GM19025 (cell line): ENCODE data around the gene SPTLC2.

Experiments used
- ATAC-seq: cut with Tn5 transposase; IDR thresholded peaks from one replicate; pipeline ENCODE4 v1.9.1; 2021; ENCODE audit warnings: mild to moderate bottlenecking, low read depth, moderate library complexity; ENCODE audit not compliant: unreplicated experiment

SPTLC2 gene

GRCh38 chr14:77475432-77476115, 140.9 kb downstream of the SPTLC2 start:
- ATAC-seq: no peak

- no peak for ATAC-seq
Observed at GRCh38 chr14:77474479-77475177, 141.8 kb downstream of the SPTLC2 start.

DNA sequence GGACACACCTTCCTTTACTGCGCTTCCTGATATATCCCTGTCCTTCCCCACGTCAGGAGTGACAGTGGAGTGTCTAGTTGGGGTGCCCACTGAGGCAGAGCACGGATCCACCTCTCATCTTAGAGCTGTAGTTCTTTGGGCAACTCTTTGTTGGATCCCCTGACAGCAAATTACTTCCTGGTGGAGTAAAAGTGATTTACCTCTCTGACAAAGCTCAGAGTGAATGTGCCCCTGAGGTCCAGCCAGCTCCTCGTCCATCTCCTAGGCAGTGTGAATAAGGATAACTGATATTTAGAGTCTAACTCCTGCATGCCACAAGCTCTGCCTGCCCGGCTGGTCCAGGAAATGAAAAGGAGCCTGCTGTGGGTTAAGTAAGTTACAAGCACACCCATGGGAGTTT, 142.5 kb downstream of the SPTLC2 start:
- no peak for ATAC-seq

GRCh38 chr14:77470224-77470870, 146.1 kb downstream of the SPTLC2 start:
- no peak for ATAC-seq

GRCh38 chr14:77469539-77469938, 146.9 kb downstream of the SPTLC2 start:
- no peak for ATAC-seq

GRCh38 chr14:77469067-77469505, 147.4 kb downstream of the SPTLC2 start:
- no peak for ATAC-seq

GRCh38 chr14:77467801-77468200, 148.6 kb downstream of the SPTLC2 start:
- no peak for ATAC-seq

- ATAC-seq: no peak
Observed at GRCh38 chr14:77459072-77459723, 157.2 kb downstream of the SPTLC2 start.

GRCh38 chr14:77458249-77458950, 158.0 kb downstream of the SPTLC2 start:
- peak; percentile 11 for ATAC-seq

GRCh38 chr14:77457522-77458248, 158.8 kb downstream of the SPTLC2 start, which contains the start of the genes AHSA1 and VIPAS39:
Gene AHSA1 (plus strand): TSS chr14:77458093. CDS start chr14:77458190, 97 bp downstream.
Gene VIPAS39 (minus strand): TSS chr14:77457601. CDS start chr14:77454102, 3,499 bp downstream.
- peak; percentile 88 for ATAC-seq

DNA sequence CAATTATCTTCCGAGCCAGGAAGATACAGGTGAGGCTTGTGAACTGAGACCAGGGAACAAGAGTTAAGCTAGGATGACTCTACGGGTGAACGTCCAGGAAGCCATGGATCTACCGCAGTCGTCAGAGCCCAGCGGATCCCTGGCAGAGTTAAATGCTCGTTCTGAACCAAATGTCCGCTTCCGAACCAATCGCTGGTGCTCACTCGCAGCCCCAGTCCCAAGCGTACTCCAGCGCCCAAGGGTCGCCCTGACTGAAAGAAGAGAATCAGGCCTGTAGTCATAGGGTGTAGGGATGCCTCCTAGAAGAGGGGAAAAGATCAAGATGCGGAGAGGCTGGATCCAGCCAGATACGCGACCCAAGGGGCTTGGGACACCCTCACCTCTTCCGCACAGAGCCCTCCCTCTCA, 159.3 kb downstream of the SPTLC2 start:
- peak; percentile 15 for ATAC-seq
